ENCODE measurements around the gene CRYL1. TPM values are rescaled to one million over a fixed set of nuclear protein-coding genes. Genes with fewer than 3 reads are reported as not detected.

The CRYL1 gene
- total RNA-seq, 1 experiment from 2014 or later, result 52.5 TPM

DNA sequence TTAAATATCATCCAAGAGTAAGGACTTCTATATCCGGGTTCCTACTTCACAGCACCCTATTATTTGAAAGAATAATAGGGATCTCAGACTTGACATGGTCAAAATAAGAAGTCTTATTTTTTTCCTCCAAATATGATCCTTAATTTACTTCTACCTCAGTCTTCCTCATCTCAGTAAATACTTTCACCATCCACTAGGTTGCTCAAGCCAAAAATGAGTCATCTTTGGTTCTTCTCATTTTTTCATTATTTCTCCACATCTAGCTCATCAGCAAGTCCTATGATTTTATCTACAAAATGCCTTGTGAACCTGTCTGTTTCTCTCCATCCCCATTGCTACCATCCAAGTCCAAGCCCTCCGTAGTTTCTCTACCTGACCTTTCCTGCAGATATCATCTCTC is 171.7 kb downstream of the CRYL1 start:
- peak; percentile 31 for DNase-seq (ENCODE audit: low read depth, low spot score)
- in situ Hi-C loops (cut with HindIII; ENCODE audit: low pct_unique_long_range_greater_than_20kb, low sequenced_read_pairs), result no loop called here

Small RNA genes lying within 50 kb of the gene (small RNA-seq; reads per million reads assigned to genes)
- gene MIR4499, result 0 reads per million in 2 experiments

Other genes starting within 250 kb of the CRYL1 start
- 22.6 and 26.7 TPM in 2 replicates for gene IFT88, start 41.3 kb upstream of the CRYL1 start, total RNA-seq (2014; rRNA removed; shearing (Covaris generic))
- 3.7 and 4.3 TPM in 2 replicates for gene IL17D, start 177.8 kb upstream of the CRYL1 start, total RNA-seq (2014; rRNA removed; shearing (Covaris generic))
- 3.1 and 3.4 TPM in 2 replicates for gene EEF1AKMT1, start 248.1 kb upstream of the CRYL1 start, total RNA-seq (2014; rRNA removed; shearing (Covaris generic))

Measured in SK-MEL-5 (cell line).